Thymus (tissue), 11 donors: Measurements from ENCODE around the gene C19orf18. TPM values are rescaled to one million over a fixed set of nuclear protein-coding genes. Genes with fewer than 3 reads are reported as not detected.
"Not testable (repeated sequence)": the region's sequence is repeated elsewhere in the genome, so short reads cannot be mapped to it uniquely, and the experiment has no call there.

Experiments used
- DNase-seq, 9 donors: peaks; one replicate each; pipeline ENCODE4 v3.0.0-alpha.2; 2013; ENCODE audit warnings: low spot score in 9 of 9, low read depth in 6 of 9, missing footprints in 1 of 9
- H3K27ac ChIP-seq, 2 donors: one replicate each; pipeline ENCODE4 v1.5.1; 2013; ENCODE audit warnings: control low read depth in 1 of 2, low read depth in 1 of 2, low read length in 1 of 2, mild to moderate bottlenecking in 1 of 2, moderate library complexity in 1 of 2
- H3K27me3 ChIP-seq, 2 donors: one replicate each; pipeline ENCODE4 v1.5.1; 2013; ENCODE audit warnings: low read length in 1 of 2; ENCODE audit not compliant: control insufficient read depth in 2 of 2, insufficient read depth in 1 of 2
- H3K36me3 ChIP-seq, 2 donors: one replicate each; pipeline ENCODE4 v1.5.1; 2013; ENCODE audit warnings: low read length in 1 of 2, mild to moderate bottlenecking in 1 of 2, moderate library complexity in 1 of 2; ENCODE audit not compliant: control insufficient read depth in 2 of 2, insufficient read depth in 2 of 2
- H3K4me1 ChIP-seq, 2 donors: one replicate each; pipeline ENCODE4 v1.5.1; 2013; ENCODE audit warnings: low read length in 2 of 2; ENCODE audit not compliant: control insufficient read depth in 2 of 2, insufficient read depth in 2 of 2
- H3K4me3 ChIP-seq, 2 donors: one replicate each; pipeline ENCODE4 v1.5.1; 2013; ENCODE audit warnings: low read length in 2 of 2, control low read depth in 1 of 2, mild to moderate bottlenecking in 1 of 2
- H3K9me3 ChIP-seq, 2 donors: one replicate each; pipeline ENCODE4 v1.5.1; 2013; ENCODE audit warnings: low read length in 1 of 2, mild to moderate bottlenecking in 1 of 2; ENCODE audit not compliant: control insufficient read depth in 2 of 2, insufficient read depth in 1 of 2
- WGBS: extraction: QIAGEN DNeasy Blood & Tissue Kit; methylation state at CpG from one replicate; pipeline ENCODE4 v1.1.7; 2013; 5-methylcytosine and 5-hydroxymethylcytosine counted together
- polyA plus RNA-seq: library from polyadenylated mRNA; stranded (reverse); fragments of 200-250 nt; gene quantifications from one replicate; pipeline ENCODE4 v1.2.3, GENCODE V29; 2013
- total RNA-seq: library from RNA; stranded (reverse); fragments of 120-200 nt; gene quantifications from one replicate; pipeline ENCODE4 v1.2.4, GENCODE V29; 2013
- donor health status: healthy.

The C19orf18 gene
- total and polyA plus RNA-seq, 2 donors = 0.47 to 7.7 TPM

DNA sequence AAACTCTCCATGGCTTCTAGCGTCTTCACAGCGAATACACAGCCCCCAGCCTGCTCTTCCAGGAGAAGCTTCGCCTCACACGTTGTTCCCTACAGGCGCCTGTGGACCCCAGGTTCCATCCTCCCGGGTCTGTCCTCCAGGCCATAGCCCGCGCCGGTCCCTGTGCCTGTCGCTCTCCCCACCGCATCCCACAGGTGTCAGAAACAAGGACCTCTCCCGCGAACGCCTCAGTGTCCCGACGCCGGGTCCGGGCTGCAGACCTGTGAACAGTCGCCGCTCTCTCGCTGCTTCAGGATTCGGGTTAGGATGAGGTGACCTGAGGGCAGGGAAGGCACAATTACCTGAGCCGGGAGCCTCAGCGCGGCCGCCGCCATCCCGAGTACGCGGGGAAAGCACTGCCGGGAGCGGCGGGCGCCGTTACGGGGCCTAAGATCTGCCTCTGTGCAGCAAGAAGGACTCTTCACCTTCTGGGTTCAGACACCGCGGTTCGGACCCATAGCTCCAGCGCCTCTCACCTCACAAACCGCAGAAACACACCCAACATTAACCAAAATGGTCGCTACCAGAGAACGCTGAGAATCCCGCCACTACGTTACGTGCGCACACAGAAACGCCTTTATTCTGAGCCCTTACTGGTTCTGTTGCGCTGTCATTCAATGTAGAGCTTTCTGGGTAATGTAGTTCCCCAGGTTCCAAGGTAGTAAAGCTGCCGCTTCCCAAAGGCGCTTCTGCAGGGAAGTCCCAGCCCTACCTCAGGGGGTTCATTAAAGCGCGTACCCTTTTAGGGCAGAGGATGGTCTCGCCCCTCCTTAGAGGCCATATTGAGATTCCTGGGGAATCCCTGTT lies 39.3 kb downstream of the C19orf18 start, which contains the start of gene ZNF418:
TSS of gene ZNF418 (minus strand) at position 583 of the 846 bp plus-strand sequence. CDS start 1,580 bp downstream, outside the sequence.
- WGBS = 11% methylated on average over 54 of the region's 54 CpGs
- Histone ChIP-seq H3K36me3 (peaks cover 4 to 8% of the 10 kb centered on the region in 2 donors), H3K9me3 (peaks cover 11 to 66% of the 10 kb centered on the region in 2 donors)

DNA sequence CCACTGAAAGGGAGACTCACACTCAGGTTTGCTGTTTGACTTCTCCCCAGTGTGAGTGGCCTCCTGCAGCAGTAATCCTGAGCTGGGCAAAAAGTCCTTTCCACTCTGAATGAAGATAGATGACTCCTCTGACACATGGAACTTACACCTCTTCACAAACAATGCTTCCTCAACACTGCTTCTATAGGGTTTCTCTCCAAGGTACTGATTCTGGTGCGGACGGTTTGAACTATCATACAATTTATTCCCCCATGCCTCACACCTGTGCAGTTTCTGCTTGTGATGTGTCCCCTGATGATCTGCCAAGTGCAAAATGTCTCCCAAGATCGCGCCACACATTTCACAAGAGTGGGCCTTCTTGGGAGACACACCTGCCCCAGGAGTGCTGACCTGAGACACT lies 46.7 kb downstream of the C19orf18 start:
- Histone ChIP-seq H3K4me3 (no peak overlapping the region), H3K36me3 (peaks cover 7 to 33% of the 10 kb centered on the region in 2 donors), H3K27me3 (no peaks in the 10 kb centered on the region), H3K4me1 (no peaks in the 10 kb centered on the region), H3K9me3 (peaks cover 11 to 48% of the 10 kb centered on the region in 2 donors), H3K27ac (no peak overlapping the region)
- 97% methylated on average over 4 of the region's 4 CpGs for WGBS
- DNase-seq = no peak

More for the DNA sequence above, 39.3 kb downstream of the C19orf18 start, which contains the start of gene ZNF418:
- peak within 1 kb of the TSS; percentile 67 to 69 for H3K27ac ChIP-seq
- peak within 1 kb of the TSS; percentile 61 to 75 for H3K4me3 ChIP-seq
- peaks cover 0 to 4% of the 10 kb centered on the region in 2 donors for H3K27me3 ChIP-seq
- H3K4me1 ChIP-seq = peaks cover 3 to 7% of the 10 kb centered on the region in 2 donors
- DNase-seq = peak; percentile 37 to 85 (median 57)

GRCh38 chr19:57916168-57916995 lies 58.0 kb downstream of the C19orf18 start, which contains the start of gene ZNF417:
Gene ZNF417, minus strand, starts transcription at chr19:57916592. Its CDS starts 181 bp downstream, at chr19:57916411.
- peak; percentile 74 to 95 (median 88) for DNase-seq
- H3K4me3 ChIP-seq = peak within 1 kb of the TSS; percentile 73 to 74
- H3K27ac ChIP-seq = peak within 1 kb of the TSS; percentile 40 to 46
- not testable (repeated sequence) for H3K9me3 ChIP-seq, H3K27me3 ChIP-seq, H3K4me1 ChIP-seq
- under 1% methylated on average over 51 of the region's 51 CpGs for WGBS
- H3K36me3 ChIP-seq = peaks cover 10 to 20% of the 10 kb centered on the region in 2 donors

DNA sequence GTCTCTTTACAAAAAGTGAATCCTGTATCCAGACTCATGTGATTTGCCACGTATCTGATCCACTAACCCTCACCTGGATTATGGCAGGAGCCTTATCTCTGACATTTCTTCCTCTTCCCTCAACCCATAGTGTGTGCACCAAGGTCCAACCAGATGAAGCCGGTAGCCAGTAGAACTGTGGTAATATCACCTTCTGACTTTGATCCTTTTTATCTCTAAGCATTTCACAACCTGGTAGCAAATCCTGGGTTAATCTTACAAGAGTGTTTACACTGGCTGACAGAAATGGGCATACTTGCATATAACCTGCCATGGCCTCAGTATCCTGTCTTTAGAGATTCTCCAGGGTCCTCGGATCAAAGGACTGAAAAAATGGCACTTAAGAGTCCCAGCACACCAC lies 59.8 kb downstream of the C19orf18 start:
- DNase-seq = no peak
- Histone ChIP-seq H3K36me3 (peaks cover 8 to 29% of the 10 kb centered on the region in 2 donors), H3K4me1 (peaks cover 5 to 10% of the 10 kb centered on the region in 2 donors), H3K4me3 (no peak overlapping the region), H3K27ac (no peak overlapping the region), H3K9me3 (no peaks in the 10 kb centered on the region), H3K27me3 (no peaks in the 10 kb centered on the region)
- 99% methylated on average over 3 of the region's 3 CpGs for WGBS

Other genes starting within 250 kb of the C19orf18 start
- 21.9 TPM for gene ZNF671, start 246.9 kb downstream of the C19orf18 start, total RNA-seq
- gene ZNF671, start 246.9 kb downstream of the C19orf18 start, polyA plus RNA-seq = 19.8 TPM
- 25.1 TPM for gene ZNF776, start 227.7 kb downstream of the C19orf18 start, total RNA-seq
- gene ZNF776, start 227.7 kb downstream of the C19orf18 start, polyA plus RNA-seq = 13.8 TPM
- 26.9 TPM for gene ZNF586, start 204.9 kb downstream of the C19orf18 start, total RNA-seq
- gene ZNF586, start 204.9 kb downstream of the C19orf18 start, polyA plus RNA-seq = 15.2 TPM
- 7.3 TPM for gene ZNF552, start 159.6 kb downstream of the C19orf18 start, total RNA-seq
- gene ZNF552, start 159.6 kb downstream of the C19orf18 start, polyA plus RNA-seq = 7.8 TPM
- 12.4 TPM for gene ZNF587B, start 144.2 kb downstream of the C19orf18 start, total RNA-seq
- gene ZNF587B, start 144.2 kb downstream of the C19orf18 start, polyA plus RNA-seq = 9.1 TPM
- 16.6 TPM for gene ZNF587, start 124.7 kb downstream of the C19orf18 start, total RNA-seq
- gene ZNF587, start 124.7 kb downstream of the C19orf18 start, polyA plus RNA-seq = 25.4 TPM
- gene ZNF814, start 85.5 kb downstream of the C19orf18 start, total RNA-seq = 19.5 TPM
- gene ZNF814, start 85.5 kb downstream of the C19orf18 start, polyA plus RNA-seq = 16.7 TPM
- 15.1 TPM for gene ZNF417, start 57.9 kb downstream of the C19orf18 start, total RNA-seq
- gene ZNF417, start 57.9 kb downstream of the C19orf18 start, polyA plus RNA-seq = 5.4 TPM
- 12.8 TPM for gene ZNF418, start 39.1 kb downstream of the C19orf18 start, total RNA-seq
- gene ZNF418, start 39.1 kb downstream of the C19orf18 start, polyA plus RNA-seq = 8.2 TPM
- gene ZNF256, start 26.8 kb downstream of the C19orf18 start, total RNA-seq = 7.5 TPM
- gene ZNF256, start 26.8 kb downstream of the C19orf18 start, polyA plus RNA-seq = 7.0 TPM
- 17.8 TPM for gene ZNF606, start 28.3 kb upstream of the C19orf18 start, total RNA-seq
- gene ZNF606, start 28.3 kb upstream of the C19orf18 start, polyA plus RNA-seq = 18.8 TPM
- gene ZSCAN1, start 59.5 kb upstream of the C19orf18 start, total RNA-seq = 0.42 TPM
- gene ZSCAN1, start 59.5 kb upstream of the C19orf18 start, polyA plus RNA-seq = 1.6 TPM
- gene ZNF135, start 84.7 kb upstream of the C19orf18 start, total RNA-seq = 7.0 TPM
- 14.6 TPM for gene ZNF135, start 84.7 kb upstream of the C19orf18 start, polyA plus RNA-seq
- gene ZSCAN18, start 123.7 kb upstream of the C19orf18 start, total RNA-seq = 27.8 TPM
- gene ZSCAN18, start 123.7 kb upstream of the C19orf18 start, polyA plus RNA-seq = 73.4 TPM
- gene ZNF329, start 176.3 kb upstream of the C19orf18 start, total RNA-seq = 11.9 TPM
- 9.3 TPM for gene ZNF329, start 176.3 kb upstream of the C19orf18 start, polyA plus RNA-seq
- gene ZNF274, start 208.5 kb upstream of the C19orf18 start, total RNA-seq = 15.7 TPM
- 33.2 TPM for gene ZNF274, start 208.5 kb upstream of the C19orf18 start, polyA plus RNA-seq